Esophagus squamous epithelium (tissue), 5 donors: Measurements from ENCODE around the gene RALGAPA1. TPM values are rescaled to one million over a fixed set of nuclear protein-coding genes. Genes with fewer than 3 reads are reported as not detected.

Experiments
- DNase-seq: peaks from one replicate; lab custom pipeline; 2025; lab: John Stamatoyannopoulos, UW
- H3K27ac ChIP-seq, 4 donors: fragments of 200-600 bp; sonication (generic); one replicate each; pipeline ENCODE4 v1.5.1; 2016 to 2019; ENCODE audit warnings: mild to moderate bottlenecking in 1 of 4
- H3K27me3 ChIP-seq, 4 donors: fragments of 200-600 bp; sonication (generic); 1 replicate in 3 of 4; 2 replicates in 1 of 4; pipeline versions ENCODE4 v1.5.1 to v1.6.0; 2017 to 2021; ENCODE audit warnings: antibody characterized with exemption in 1 of 4
- H3K36me3 ChIP-seq, 3 donors: fragments of 200-600 bp; sonication (generic); one replicate each; pipeline ENCODE4 v1.5.1; 2016 to 2019
- H3K4me1 ChIP-seq, 3 donors: fragments of 200-600 bp; sonication (generic); one replicate each; pipeline ENCODE4 v1.5.1; 2017 to 2019
- H3K4me3 ChIP-seq, 4 donors: fragments of 200-600 bp; sonication (generic); 1 replicate in 3 of 4; 2 replicates in 1 of 4; pipeline ENCODE4 v1.5.1; 2016 to 2019; ENCODE audit warnings: mild to moderate bottlenecking in 2 of 4, moderate library complexity in 1 of 4
- H3K9me3 ChIP-seq, 3 donors: fragments of 200-600 bp; sonication (generic); one replicate each; pipeline ENCODE4 v1.5.1; 2016 to 2019
- POLR2A ChIP-seq, 4 donors: fragments of 450-650 bp; IDR thresholded peaks; one replicate each; pipeline ENCODE4 v1.6.1; 2017; ENCODE audit warnings: antibody characterized with exemption in 4 of 4, mild to moderate bottlenecking in 4 of 4, moderate library complexity in 3 of 4
- WGBS, 2 donors: methylation state at CpG; one replicate each; pipeline ENCODE4 v1.1.5; 2018; 5-methylcytosine and 5-hydroxymethylcytosine counted together
- intact Hi-C: fragments of 100-400 bp; cut with DNase I; formaldehyde crosslinking; loops from one replicate; pipeline ENCODE4 v1.15.0; 2022
- total RNA-seq, 4 donors: library from RNA; depleted of rRNA; stranded (reverse); fragments of >200 nt; gene quantifications; one replicate each; pipeline ENCODE4 v1.1.0, GENCODE V29; 2016
- TF ChIP-seq, protein P1 (sequence below), 6 experiments: fragments of 450-650 bp in 4 of 6; fragments of 200-600 bp in 2 of 6; sonication (generic) in 2 of 6; IDR thresholded peaks; one replicate each; pipeline ENCODE4 v1.5.1; 2016 to 2019; ENCODE audit warnings: antibody characterized with exemption in 6 of 6, mild to moderate bottlenecking in 4 of 6, moderate library complexity in 4 of 6
- donor health status: DM: yes; HTN: yes; CAD: no.

The RALGAPA1 gene
- total RNA-seq, 4 donors from 2014 or later: 22.5 to 78.6 (median 39.8) TPM

DNA sequence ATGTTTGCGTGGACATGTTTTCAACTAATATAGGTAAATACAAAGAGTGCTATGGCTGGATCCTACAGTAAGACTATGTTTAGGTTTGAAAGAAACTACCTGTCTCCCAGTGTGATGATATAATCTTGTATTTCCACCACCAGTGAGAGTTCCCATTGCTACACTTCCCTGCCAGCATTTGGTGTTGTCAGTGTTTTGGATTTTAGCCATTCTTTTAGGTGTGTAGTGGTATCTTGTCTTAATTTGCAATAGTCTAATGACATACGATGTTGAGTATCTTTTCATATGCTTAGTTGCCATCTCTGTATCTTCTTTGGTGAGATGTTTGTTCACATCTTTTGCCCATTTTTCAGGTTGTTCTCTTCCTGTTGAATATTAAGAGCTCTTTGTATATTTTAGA is 103.5 kb downstream of the RALGAPA1 start:
- no peak overlapping the region for H3K4me3 ChIP-seq
- no peaks in the 10 kb centered on the region for H3K4me1 ChIP-seq
- TF ChIP-seq, protein P1, sequence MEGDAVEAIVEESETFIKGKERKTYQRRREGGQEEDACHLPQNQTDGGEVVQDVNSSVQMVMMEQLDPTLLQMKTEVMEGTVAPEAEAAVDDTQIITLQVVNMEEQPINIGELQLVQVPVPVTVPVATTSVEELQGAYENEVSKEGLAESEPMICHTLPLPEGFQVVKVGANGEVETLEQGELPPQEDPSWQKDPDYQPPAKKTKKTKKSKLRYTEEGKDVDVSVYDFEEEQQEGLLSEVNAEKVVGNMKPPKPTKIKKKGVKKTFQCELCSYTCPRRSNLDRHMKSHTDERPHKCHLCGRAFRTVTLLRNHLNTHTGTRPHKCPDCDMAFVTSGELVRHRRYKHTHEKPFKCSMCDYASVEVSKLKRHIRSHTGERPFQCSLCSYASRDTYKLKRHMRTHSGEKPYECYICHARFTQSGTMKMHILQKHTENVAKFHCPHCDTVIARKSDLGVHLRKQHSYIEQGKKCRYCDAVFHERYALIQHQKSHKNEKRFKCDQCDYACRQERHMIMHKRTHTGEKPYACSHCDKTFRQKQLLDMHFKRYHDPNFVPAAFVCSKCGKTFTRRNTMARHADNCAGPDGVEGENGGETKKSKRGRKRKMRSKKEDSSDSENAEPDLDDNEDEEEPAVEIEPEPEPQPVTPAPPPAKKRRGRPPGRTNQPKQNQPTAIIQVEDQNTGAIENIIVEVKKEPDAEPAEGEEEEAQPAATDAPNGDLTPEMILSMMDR (IDR thresholded peaks at IDR 0.05): no peak
- TF ChIP-seq POLR2A (IDR thresholded peaks at IDR 0.05): no peak
- no peak overlapping the region for H3K27ac ChIP-seq
- intact Hi-C loops: no loop called here
- no peaks in the 10 kb centered on the region for H3K9me3 ChIP-seq
- no peak for DNase-seq
- WGBS, 2 donors: 92 to 98% methylated on average over 2 of the region's 2 CpGs
- H3K36me3 ChIP-seq: peaks cover 0 to 42% (median 0%) of the 10 kb centered on the region in 3 donors
- no peaks in the 10 kb centered on the region for H3K27me3 ChIP-seq

DNA sequence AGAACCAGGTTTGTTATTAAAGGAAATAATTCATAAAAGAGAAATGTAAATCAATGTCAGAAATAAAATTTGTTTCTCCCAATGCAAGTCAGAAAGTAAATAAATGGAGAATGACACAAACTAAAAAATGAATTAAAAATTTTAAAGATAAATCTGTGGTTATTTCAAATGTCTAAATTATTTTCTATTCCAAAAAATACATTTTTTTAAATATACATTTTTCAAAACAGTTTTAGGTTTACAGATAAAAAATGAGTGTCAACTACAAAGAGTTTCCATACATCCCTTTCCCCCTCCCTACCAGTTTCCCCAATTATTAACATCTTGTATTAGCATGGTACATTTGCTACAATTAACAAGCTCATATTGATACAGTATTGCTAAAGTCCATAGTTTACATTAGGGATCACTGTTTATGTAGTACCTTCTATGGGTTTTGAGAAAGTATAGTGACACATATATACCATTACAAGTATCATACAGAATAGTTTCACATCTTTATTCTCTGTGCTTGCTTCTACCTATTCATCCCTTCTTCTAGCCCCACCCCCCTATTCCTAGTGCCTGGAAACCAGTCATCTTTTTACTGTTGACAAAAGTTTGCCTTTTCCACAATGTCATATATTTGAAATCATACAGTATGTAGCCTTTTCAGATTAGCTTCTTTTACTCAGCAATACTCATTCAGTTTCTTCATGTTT is 104.2 kb downstream of the RALGAPA1 start:
- peaks cover 0 to 35% (median 0%) of the 10 kb centered on the region in 3 donors for H3K36me3 ChIP-seq
- no peak overlapping the region for H3K27ac ChIP-seq
- intact Hi-C loops: no loop called here
- no peaks in the 10 kb centered on the region for H3K27me3 ChIP-seq
- H3K4me3 ChIP-seq: no peak overlapping the region
- no peaks in the 10 kb centered on the region for H3K9me3 ChIP-seq
- no peak for DNase-seq
- H3K4me1 ChIP-seq: no peaks in the 10 kb centered on the region
- TF ChIP-seq, protein P1 (IDR thresholded peaks at IDR 0.05): no peak
- TF ChIP-seq POLR2A (IDR thresholded peaks at IDR 0.05): no peak

DNA sequence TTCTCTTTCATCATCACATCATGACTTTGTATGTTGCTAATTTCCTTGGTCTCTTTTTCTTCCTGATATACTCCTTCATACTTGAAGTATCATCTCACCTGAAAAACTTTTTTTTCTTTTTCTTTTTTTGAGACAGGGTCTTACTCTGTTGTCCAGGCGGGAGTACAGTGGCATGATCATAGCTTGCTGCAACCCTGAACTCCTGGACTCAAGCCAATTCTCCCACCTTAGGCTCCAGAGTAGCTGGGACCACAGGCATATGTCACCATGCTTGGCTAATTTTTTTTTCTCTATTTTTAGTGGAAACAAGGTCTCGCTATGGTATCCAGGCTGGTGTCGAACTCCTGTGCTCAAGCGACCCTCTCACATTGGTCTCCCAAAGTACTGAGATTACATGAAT is 107.6 kb downstream of the RALGAPA1 start:
- no peak for DNase-seq
- TF ChIP-seq, protein P1 (IDR thresholded peaks at IDR 0.05): no peak
- no peak for TF ChIP-seq POLR2A (IDR thresholded peaks at IDR 0.05)
- Histone ChIP-seq H3K27ac (no peak overlapping the region), H3K36me3 (peaks cover 0 to 9% (median 0%) of the 10 kb centered on the region in 3 donors), H3K27me3 (no peaks in the 10 kb centered on the region), H3K4me3 (no peak overlapping the region), H3K4me1 (no peaks in the 10 kb centered on the region), H3K9me3 (no peaks in the 10 kb centered on the region)
- 97 to 98% methylated on average over 4 of the region's 4 CpGs for WGBS, 2 donors
- intact Hi-C loops: no loop called here

DNA sequence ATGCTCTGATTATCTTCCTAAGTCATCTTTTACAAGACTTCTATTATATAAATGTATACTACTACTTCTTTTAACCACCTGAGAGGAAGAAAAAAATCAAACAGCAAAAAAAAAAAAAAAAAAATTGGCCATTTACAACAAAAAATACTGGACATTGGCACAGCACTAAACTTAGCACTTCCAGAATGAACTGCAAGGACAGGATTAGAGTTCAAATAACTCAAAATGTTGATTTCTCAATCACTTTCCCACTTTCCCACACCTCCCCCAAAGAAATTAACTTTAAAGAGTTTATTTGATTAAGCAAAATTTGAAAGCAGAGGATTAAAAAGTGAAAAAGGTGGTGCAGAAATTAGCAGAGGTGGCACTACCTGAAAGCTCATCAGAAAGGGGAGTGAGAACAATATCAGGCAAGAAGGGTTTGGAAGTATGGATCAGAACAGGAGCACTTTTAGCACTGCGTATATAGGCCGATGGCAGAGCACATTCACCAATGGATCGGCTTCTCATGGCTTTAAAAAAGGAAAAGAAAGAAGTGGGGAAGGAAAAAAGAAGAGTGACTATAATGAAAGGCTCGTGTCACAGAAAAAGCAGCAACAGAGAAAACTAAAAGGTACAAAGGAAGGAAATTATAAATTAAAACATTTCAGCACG is 109.2 kb downstream of the RALGAPA1 start:
- WGBS, 2 donors: 93 to 96% methylated on average over 5 of the region's 5 CpGs
- H3K27ac ChIP-seq: no peak overlapping the region
- no peak for DNase-seq
- no peak overlapping the region for H3K4me3 ChIP-seq
- H3K4me1 ChIP-seq: no peaks in the 10 kb centered on the region
- TF ChIP-seq POLR2A (IDR thresholded peaks at IDR 0.05): no peak
- TF ChIP-seq, protein P1 (IDR thresholded peaks at IDR 0.05): no peak
- H3K27me3 ChIP-seq: no peaks in the 10 kb centered on the region
- no peaks in the 10 kb centered on the region for H3K9me3 ChIP-seq
- H3K36me3 ChIP-seq: no peaks in the 10 kb centered on the region
- intact Hi-C loops: no loop called here

DNA sequence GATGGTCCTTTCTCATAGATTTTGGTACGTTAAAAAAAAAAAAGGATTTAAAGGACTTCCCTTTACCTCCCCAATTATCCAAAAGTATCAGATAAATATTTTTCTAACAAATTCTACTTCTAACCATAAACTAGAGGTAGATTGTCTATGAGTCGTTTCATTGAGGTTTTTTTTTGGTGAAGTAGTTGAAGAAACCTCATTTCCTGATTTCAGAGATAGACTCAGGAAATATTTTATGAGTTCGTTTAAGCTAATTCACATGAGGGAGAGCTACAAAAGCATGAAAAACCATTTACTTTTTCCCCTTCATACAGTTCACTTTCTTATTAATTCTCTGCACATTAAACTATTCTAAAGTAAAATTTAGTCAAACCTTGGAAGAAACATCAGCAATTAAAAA is 112.5 kb downstream of the RALGAPA1 start:
- H3K4me1 ChIP-seq: no peaks in the 10 kb centered on the region

More for the DNA sequence above, 112.5 kb downstream of the RALGAPA1 start:
- intact Hi-C loops: no loop called here
- Histone ChIP-seq H3K4me3 (no peak overlapping the region), H3K36me3 (no peaks in the 10 kb centered on the region), H3K27me3 (no peaks in the 10 kb centered on the region), H3K9me3 (no peaks in the 10 kb centered on the region), H3K27ac (no peak overlapping the region)
- no peak for DNase-seq
- TF ChIP-seq POLR2A (IDR thresholded peaks at IDR 0.05): no peak
- TF ChIP-seq, protein P1 (IDR thresholded peaks at IDR 0.05): no peak
- 56 to 74% methylated on average over 3 of the region's 3 CpGs for WGBS, 2 donors
